ACHN (cell line): Measurements from ENCODE around the gene VAV2.
A peak's percentile ranks its signal among the peaks of the same experiment; 100 is the strongest.

Experiments used
- DNase-seq: peaks from one replicate; pipeline ENCODE4 v3.0.0-alpha.2; 2015
- in situ Hi-C: cut with HindIII; loops from 2 replicates; pipeline ENCODE4 v1.10.0; 2017; ENCODE audit warnings: low sequenced_read_pairs, low pct_ligation_motif_present, low pct_unique_long_range_greater_than_20kb

Gene VAV2

GRCh38 chr9:133949486-133950061 is 42.5 kb downstream of the VAV2 start:
- in situ Hi-C loops, result no loop called here
- no peak for DNase-seq

GRCh38 chr9:133948561-133949485 is 43.3 kb downstream of the VAV2 start:
- DNase-seq, result no peak
- in situ Hi-C loops, result no loop called here

- in situ Hi-C loops, result no loop called here
- no peak for DNase-seq
Measured at GRCh38 chr9:133948131-133948530, 44.0 kb downstream of the VAV2 start.

- in situ Hi-C loops, result no loop called here
- no peak for DNase-seq
Measured at GRCh38 chr9:133946840-133947486, 45.2 kb downstream of the VAV2 start.

- in situ Hi-C loops, result no loop called here
Measured at GRCh38 chr9:133945977-133946753, 46.0 kb downstream of the VAV2 start.

GRCh38 chr9:133945314-133945975 is 46.7 kb downstream of the VAV2 start:
- in situ Hi-C loops, result no loop called here
- DNase-seq, result no peak

More at GRCh38 chr9:133945977-133946753, 46.0 kb downstream of the VAV2 start:
- peak; percentile 32 for DNase-seq

GRCh38 chr9:133944746-133945135 is 47.4 kb downstream of the VAV2 start:
- in situ Hi-C loops, result no loop called here
- DNase-seq, result peak; percentile 86

- in situ Hi-C loops, result no loop called here
- peak; percentile 42 for DNase-seq
Measured at GRCh38 chr9:133943781-133944745, 48.1 kb downstream of the VAV2 start.

GRCh38 chr9:133943036-133943780 is 48.9 kb downstream of the VAV2 start:
- no peak for DNase-seq
- in situ Hi-C loops, result no loop called here

GRCh38 chr9:133942206-133942975 is 49.7 kb downstream of the VAV2 start:
- DNase-seq, result no peak
- in situ Hi-C loops, result no loop called here

- in situ Hi-C loops, result no loop called here
- DNase-seq, result no peak
Measured at GRCh38 chr9:133939845-133940244, 52.3 kb downstream of the VAV2 start.

- DNase-seq, result no peak
- in situ Hi-C loops, result no loop called here
Measured at GRCh38 chr9:133939171-133939785, 52.8 kb downstream of the VAV2 start.

GRCh38 chr9:133938753-133939152 is 53.4 kb downstream of the VAV2 start:
- DNase-seq, result no peak
- in situ Hi-C loops, result no loop called here

GRCh38 chr9:133938086-133938485 is 54.0 kb downstream of the VAV2 start:
- no peak for DNase-seq
- in situ Hi-C loops, result no loop called here

GRCh38 chr9:133937120-133937519 is 55.0 kb downstream of the VAV2 start:
- no peak for DNase-seq
- in situ Hi-C loops, result no loop called here
